Fibroblast of lung (primary cell): ENCODE measurements around the gene NOVA2. TPM values are rescaled to one million over a fixed set of nuclear protein-coding genes. Genes with fewer than 3 reads are reported as not detected.

ENCODE experiments used
- DNase-seq, 2 donors: peaks; one replicate each; pipeline versions ENCODE4 v3.0.0 to v3.0.0-alpha.2; 2010; ENCODE audit warnings: low read depth in 2 of 2
- H2AFZ ChIP-seq: 2 replicates; pipeline ENCODE4 v1.5.1; 2012; ENCODE audit warnings: low read length, control low read depth, inconsistent platforms
- H3K27ac ChIP-seq: 2 replicates; pipeline ENCODE4 v1.5.1; 2011; ENCODE audit warnings: low read length, control low read depth; ENCODE audit not compliant: insufficient read depth
- H3K27me3 ChIP-seq: 2 replicates; pipeline ENCODE4 v1.5.1; 2011; ENCODE audit warnings: mild to moderate bottlenecking, low read length; ENCODE audit not compliant: control insufficient read depth, insufficient read depth
- H3K36me3 ChIP-seq: 2 replicates; pipeline ENCODE4 v1.5.1; 2011; ENCODE audit warnings: low read length; ENCODE audit not compliant: control insufficient read depth, insufficient read depth
- H3K4me1 ChIP-seq: 2 replicates; pipeline ENCODE4 v1.5.1; 2011; ENCODE audit warnings: low read length; ENCODE audit not compliant: control insufficient read depth, insufficient read depth; ENCODE audit errors: extremely low read depth
- H3K4me2 ChIP-seq: 2 replicates; pipeline ENCODE4 v1.5.1; 2011; ENCODE audit warnings: low read length, control low read depth; ENCODE audit not compliant: insufficient read depth; ENCODE audit errors: extremely low read depth
- H3K4me3 ChIP-seq, 4 experiments: fragments of 200-600 bp in 1 of 4; sonication (generic) in 1 of 4; replicated peaks in 1 of 4; 2 replicates each; pipeline ENCODE4 v1.5.1; 2011 to 2016; ENCODE audit warnings: low read length in 4 of 4, low read depth in 3 of 4, mild to moderate bottlenecking in 3 of 4, control low read depth in 2 of 4, inconsistent platforms in 1 of 4, mixed read lengths in 1 of 4; ENCODE audit not compliant: insufficient read depth in 1 of 4; ENCODE audit errors: control extremely low read depth in 1 of 4
- H3K79me2 ChIP-seq: 2 replicates; pipeline ENCODE4 v1.5.1; 2012; ENCODE audit warnings: mild to moderate bottlenecking, low read length, inconsistent platforms; ENCODE audit not compliant: control insufficient read depth, insufficient read depth
- H3K9ac ChIP-seq: 2 replicates; pipeline ENCODE4 v1.5.1; 2011; ENCODE audit warnings: mild to moderate bottlenecking, low read length, control low read depth; ENCODE audit not compliant: insufficient read depth
- H3K9me3 ChIP-seq: 2 replicates; pipeline ENCODE4 v1.5.1; 2012; ENCODE audit warnings: low read depth, low read length; ENCODE audit not compliant: control insufficient read depth, insufficient read depth
- H4K20me1 ChIP-seq: 2 replicates; pipeline ENCODE4 v1.5.1; 2011; ENCODE audit warnings: low read length; ENCODE audit not compliant: control insufficient read depth, insufficient read depth; ENCODE audit errors: extremely low read depth
- EZH2 ChIP-seq: IDR thresholded peaks from 2 replicates; pipeline ENCODE4 v1.5.1; 2012; ENCODE audit warnings: low read length, control low read depth, mild to moderate bottlenecking; ENCODE audit errors: missing control alignments
- polyA plus RNA-seq, 2 donors: library from polyadenylated mRNA; depleted of rRNA in 1 of 2; stranded (reverse) in 1 of 2; unstranded in 1 of 2; fragments of >200 nt; gene quantifications; 2 replicates each; pipeline ENCODE4 v1.2.1, GENCODE V29; 2011 to 2012; ENCODE audit warnings: missing spikeins in 1 of 2
- total RNA-seq: library from RNA; depleted of rRNA; stranded (reverse); fragments of >200 nt; gene quantifications from 2 replicates; pipeline ENCODE4 v1.2.1, GENCODE V29; 2014
- TF ChIP-seq, protein P1 (sequence below), 2 donors: IDR thresholded peaks in 1 of 2; conservative IDR thresholded peaks in 1 of 2; 1 replicate in 1 of 2; 2 replicates in 1 of 2; pipeline ENCODE4 v1.5.1; 2011 to 2012; ENCODE audit warnings: low read length in 2 of 2, control low read depth in 1 of 2, inconsistent platforms in 1 of 2, low read depth in 1 of 2, mild to moderate bottlenecking in 1 of 2

NOVA2 gene
- total and polyA plus RNA-seq, 2 donors (not counting 1 experiment from before 2014, with no cell fraction given): 0.01 TPM; not detected in 1

DNA sequence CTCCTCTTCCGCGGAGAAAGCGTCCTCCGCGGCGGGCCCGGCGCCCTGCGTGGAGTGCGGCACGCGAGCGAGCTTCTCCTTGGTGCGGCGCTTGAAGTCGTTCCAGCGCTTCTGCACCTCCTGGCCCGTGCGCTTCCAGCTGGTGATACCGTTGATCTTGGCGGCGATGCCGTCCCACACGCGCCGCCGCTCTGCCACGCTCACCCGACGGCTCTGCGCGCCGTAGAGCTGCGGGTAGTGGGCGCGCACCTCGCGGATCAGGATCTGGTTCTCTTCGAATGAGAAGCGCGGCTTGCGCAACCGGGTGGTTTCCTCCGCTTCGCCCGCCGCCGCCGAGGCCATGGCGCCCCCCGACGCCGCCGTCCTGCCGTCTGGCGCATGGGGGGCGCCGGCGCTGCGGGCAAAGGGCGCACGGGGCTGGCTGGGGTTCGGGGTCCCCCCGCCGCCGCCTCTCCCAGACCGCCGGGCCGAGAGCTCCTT, 72.2 kb downstream of the NOVA2 start:
- peak overlapping the region; percentile 44 for H3K4me2 ChIP-seq
- peaks cover 3% of the 10 kb centered on the region for H3K36me3 ChIP-seq
- peak overlapping the region; percentile 30 for H2AFZ ChIP-seq
- peaks cover 4% of the 10 kb centered on the region for H3K4me1 ChIP-seq
- no peaks in the 10 kb centered on the region for H3K9me3 ChIP-seq
- peak; percentile 46 to 50 for DNase-seq
- no peak overlapping the region for H3K27ac ChIP-seq
- no peaks in the 10 kb centered on the region for H3K79me2 ChIP-seq
- H3K9ac ChIP-seq: peak overlapping the region; percentile 7
- H4K20me1 ChIP-seq: no peaks in the 10 kb centered on the region
- TF ChIP-seq EZH2: no peak
- TF ChIP-seq, protein P1, sequence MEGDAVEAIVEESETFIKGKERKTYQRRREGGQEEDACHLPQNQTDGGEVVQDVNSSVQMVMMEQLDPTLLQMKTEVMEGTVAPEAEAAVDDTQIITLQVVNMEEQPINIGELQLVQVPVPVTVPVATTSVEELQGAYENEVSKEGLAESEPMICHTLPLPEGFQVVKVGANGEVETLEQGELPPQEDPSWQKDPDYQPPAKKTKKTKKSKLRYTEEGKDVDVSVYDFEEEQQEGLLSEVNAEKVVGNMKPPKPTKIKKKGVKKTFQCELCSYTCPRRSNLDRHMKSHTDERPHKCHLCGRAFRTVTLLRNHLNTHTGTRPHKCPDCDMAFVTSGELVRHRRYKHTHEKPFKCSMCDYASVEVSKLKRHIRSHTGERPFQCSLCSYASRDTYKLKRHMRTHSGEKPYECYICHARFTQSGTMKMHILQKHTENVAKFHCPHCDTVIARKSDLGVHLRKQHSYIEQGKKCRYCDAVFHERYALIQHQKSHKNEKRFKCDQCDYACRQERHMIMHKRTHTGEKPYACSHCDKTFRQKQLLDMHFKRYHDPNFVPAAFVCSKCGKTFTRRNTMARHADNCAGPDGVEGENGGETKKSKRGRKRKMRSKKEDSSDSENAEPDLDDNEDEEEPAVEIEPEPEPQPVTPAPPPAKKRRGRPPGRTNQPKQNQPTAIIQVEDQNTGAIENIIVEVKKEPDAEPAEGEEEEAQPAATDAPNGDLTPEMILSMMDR (conservative IDR thresholded peaks at IDR 0.05 in 1 of 2, IDR thresholded peaks at IDR 0.05 in 1 of 2; ENCODE audit: low read depth in 1 of 2, low read length in 2 of 2): no peak
- peak overlapping the region; percentile 29 to 88 (median 84) for H3K4me3 ChIP-seq
- H3K27me3 ChIP-seq: no peaks in the 10 kb centered on the region

DNA sequence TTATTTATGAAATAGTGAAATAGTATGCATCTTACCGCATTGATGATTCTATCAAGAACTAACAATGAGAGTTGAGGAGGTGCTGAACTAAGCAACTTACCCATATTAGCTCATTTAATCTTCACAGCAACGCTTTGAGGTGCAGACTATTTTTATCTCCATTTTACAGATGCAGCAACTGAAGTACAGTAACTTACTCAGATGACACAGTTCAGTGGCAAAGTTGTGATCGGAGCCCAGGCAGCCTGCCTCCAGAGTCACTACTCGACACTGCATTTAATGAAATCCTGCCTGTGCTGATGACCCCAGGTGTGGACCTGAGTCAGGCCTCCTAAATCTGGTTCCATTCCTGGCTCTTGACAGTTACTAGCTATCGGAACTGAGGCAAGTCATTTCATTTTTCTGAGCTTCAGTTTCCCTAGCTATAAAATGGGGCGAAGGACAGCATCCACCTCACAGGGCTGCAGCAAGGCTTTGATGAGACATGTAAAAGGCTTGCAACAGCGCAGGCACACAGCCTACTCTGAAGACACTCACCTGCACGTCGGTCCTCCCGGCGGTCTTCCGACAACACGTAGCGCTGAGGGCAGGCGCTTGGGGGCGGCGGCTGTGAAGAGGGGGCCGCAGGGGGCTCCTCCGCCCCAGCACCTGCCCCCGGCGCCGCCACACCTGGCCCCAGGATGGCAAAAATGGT, 72.8 kb downstream of the NOVA2 start:
- DNase-seq: no peak
- Histone ChIP-seq H3K9ac (no peak overlapping the region), H3K4me2 (peak overlapping the region; percentile 44), H3K27ac (no peak overlapping the region), H3K27me3 (no peaks in the 10 kb centered on the region), H3K79me2 (no peaks in the 10 kb centered on the region), H3K4me1 (peaks cover 4% of the 10 kb centered on the region), H3K36me3 (peaks cover 3% of the 10 kb centered on the region), H4K20me1 (no peaks in the 10 kb centered on the region), H3K9me3 (no peaks in the 10 kb centered on the region), H2AFZ (no peak overlapping the region), H3K4me3 (peak overlapping the region; percentile 7 to 88 (median 60))
- no peak for TF ChIP-seq EZH2
- TF ChIP-seq, protein P1 (conservative IDR thresholded peaks at IDR 0.05 in 1 of 2, IDR thresholded peaks at IDR 0.05 in 1 of 2; ENCODE audit: low read depth in 1 of 2, low read length in 2 of 2): no peak

DNA sequence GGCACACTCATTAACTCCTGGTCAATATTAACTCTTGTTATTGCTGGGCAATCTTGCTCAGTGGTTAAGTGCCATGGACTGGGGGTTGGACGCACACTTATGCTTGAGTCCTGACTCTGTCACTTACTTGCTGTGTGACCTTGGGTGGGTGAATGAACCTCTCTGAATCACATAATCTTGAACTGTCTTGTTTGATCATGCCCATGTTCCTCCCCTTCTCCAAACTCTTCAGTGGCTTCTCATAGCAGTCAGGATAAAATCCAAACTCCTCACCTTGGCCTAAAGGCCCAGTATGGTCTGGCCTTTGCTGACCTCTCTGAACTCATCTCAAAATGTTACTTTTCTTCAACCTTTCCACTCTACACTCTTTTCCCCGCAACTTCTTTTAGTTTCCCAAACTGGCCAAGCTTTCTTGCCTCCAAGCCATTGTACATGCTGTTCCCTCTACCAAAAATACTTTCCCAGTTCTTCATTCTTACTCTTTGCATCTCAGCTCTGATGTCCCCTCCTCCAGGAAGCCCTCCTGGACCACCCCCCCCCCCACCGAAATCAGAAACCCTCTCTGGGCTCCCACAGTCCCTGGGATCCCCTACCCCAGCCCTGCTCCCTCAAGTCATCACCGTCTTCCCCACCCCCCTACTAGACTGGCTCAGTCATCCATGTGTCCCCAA, 73.6 kb downstream of the NOVA2 start:
- DNase-seq: no peak
- Histone ChIP-seq H3K9me3 (no peaks in the 10 kb centered on the region), H2AFZ (no peak overlapping the region), H3K4me3 (no peak overlapping the region), H3K27ac (no peak overlapping the region), H3K79me2 (no peaks in the 10 kb centered on the region), H3K4me2 (no peak overlapping the region), H4K20me1 (no peaks in the 10 kb centered on the region), H3K9ac (no peak overlapping the region), H3K36me3 (peaks cover 3% of the 10 kb centered on the region), H3K4me1 (peaks cover 4% of the 10 kb centered on the region), H3K27me3 (no peaks in the 10 kb centered on the region)
- TF ChIP-seq, protein P1 (conservative IDR thresholded peaks at IDR 0.05 in 1 of 2, IDR thresholded peaks at IDR 0.05 in 1 of 2; ENCODE audit: low read depth in 1 of 2, low read length in 2 of 2): no peak
- TF ChIP-seq EZH2: no peak
